Dermis microvascular lymphatic vessel endothelial cell (primary cell): Measurements from ENCODE around the gene TNNT3. TPM values are rescaled to one million over a fixed set of nuclear protein-coding genes. Genes with fewer than 3 reads are reported as not detected.

Experiments
- DNase-seq, 2 donors: peaks; one replicate each; pipeline versions ENCODE4 v3.0.0 to v3.0.0-alpha.2; 2010; ENCODE audit warnings: low read depth in 2 of 2
- total RNA-seq: library from RNA; depleted of rRNA; stranded (reverse); fragments of >200 nt; gene quantifications from 2 replicates; pipeline ENCODE4 v1.2.1, GENCODE V29; 2014

The TNNT3 gene
- total RNA-seq, 1 donor from 2014 or later = not detected

DNA sequence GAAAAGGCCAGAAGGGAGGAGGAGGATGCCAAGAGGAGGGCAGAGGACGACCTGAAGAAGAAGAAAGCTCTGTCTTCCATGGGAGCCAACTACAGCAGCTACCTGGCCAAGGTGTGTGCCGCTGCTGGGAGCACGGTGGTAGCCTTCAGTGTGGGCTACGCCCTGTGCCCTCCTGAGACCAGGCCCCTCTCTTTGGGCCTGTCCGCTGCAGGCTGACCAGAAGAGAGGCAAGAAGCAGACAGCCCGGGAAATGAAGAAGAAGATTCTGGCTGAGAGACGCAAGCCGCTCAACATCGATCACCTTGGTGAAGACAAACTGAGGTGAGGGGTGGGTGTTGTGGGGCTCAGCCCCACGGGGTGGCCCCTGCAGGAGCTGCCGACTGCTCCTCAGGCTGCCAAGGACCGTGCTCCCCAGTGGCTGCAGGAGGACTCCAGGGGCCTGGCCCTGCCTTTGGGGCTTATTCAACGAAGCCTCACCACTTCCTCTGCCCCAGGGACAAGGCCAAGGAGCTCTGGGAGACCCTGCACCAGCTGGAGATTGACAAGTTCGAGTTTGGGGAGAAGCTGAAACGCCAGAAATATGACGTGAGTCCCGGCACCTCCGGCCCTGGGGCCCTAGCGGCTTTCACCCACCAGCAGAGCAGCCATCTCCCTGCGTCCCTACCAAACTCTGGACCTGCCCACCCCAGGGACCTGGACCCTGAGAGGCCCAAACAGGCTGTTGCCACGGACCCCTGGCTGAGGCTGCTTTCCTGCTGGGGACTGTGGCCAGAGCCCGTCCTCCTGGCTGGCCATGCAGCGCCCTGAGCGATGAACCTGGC, 15.0 kb downstream of the TNNT3 start:
- DNase-seq = no peak

DNA sequence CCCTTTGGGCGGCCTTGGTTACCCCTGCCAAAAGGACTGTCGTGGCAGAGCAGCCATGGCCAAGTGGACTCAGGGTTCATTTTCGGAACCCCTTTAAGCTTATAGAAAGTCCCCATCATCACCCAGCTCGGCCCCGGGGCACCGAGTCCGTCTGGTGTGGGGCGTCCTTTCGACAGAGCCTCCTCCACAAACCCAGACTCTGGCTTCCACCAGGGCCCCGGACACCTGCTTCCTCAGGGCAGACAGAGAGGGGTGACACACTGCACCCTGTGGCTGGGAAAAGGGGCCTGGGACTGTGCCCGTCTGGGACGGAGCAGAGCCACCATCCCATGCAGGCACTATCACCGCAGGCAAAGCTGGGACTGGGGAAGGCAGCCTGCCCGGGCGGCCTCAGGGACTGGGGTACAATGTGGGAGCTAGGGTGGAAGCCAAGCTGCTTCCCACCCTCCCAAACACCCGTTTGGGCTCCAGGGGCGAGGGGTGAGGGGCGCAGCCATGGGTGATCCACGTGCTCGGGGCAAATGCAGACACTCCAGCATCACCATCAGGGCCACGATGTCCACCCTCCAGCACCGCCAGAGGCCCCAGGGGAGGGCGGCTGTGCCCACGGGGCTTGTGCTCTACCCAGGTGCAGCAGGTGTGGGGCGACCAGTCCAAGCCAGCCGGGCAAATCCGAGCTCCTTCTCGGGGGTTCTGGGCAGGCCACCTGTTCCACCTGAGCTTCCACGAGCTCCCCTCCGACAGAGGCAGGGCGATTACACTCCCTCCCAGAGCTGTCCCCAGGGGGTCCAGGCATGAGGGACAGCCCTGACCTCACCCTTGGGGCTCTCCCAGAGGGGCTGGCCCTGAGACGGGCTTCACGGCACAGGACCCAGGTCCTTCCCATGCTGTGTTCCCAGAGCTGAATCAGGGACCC, 15.9 kb downstream of the TNNT3 start:
- no peak for DNase-seq

DNA sequence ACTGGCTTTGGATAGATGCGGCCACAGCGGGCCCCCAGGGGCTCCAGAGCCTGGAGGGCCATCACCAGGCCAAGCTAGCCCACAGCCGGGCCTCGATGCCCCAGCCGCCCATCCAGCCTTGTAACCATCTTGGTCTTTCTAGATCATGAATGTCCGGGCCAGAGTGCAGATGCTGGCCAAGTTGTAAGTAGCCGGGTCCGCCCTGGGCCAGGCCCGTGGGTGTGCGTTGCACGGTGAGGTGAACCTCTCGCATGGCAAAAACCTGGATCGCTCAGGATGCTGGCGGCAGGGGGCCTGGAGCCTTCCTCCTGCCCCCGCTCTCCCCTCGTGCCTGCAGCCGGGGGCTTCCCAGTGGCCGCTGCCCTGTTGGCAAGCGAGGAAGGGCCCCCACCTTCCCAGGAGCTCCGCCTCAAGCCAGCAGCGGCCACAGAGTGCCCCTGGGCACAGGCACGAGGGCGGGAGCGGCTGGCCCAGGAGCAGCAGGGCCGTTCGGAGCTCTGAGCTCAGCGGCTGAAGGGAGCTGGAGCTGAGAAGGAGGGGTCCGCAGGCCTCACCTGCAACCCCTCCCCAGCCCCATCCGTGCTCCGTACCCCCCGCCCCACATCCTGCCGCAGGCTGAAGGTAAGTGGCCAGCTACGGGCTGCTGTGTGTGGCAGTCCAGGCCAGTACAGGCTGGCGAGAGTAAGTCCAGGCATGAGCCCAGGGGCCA, 16.7 kb downstream of the TNNT3 start:
- no peak for DNase-seq

DNA sequence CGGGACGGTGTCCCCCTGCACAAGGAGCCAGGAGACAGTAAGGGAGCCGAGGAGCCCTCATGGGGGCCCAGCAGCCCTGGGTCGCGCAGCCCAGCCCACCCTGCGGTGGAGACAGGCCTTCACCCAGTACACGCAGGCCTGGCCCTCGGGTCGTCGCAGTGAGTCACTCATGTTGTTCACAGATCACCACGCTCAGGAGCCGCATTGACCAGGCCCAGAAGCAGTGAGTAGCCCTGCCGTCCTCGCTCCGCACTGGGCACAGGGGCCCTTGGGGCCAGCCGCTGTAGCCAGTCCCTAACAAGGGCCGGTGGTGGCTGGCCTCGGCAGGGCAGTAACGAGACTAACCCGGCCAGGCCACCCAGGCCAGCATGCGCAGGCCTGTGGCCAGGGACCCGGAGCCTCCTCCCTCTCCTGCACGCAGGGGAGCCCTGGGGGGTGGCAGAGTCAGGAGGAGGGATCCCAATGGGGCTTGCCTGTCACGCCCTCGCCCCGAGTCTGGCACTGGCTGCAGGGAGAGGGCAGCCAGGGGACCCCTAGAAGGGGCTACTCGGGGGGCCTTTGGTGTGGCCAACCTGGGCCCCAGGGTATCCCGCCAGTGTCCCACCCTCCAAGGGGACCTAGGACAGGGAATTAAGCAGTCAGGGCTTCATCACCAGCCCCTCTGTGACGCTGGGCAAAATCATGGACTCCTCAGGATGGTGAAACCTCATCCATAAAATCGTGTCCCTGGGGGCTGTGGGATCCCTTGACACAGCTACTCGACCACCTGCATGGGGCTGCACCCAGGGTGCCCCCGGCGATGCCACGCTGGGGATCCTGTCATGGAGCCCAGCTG, 17.5 kb downstream of the TNNT3 start:
- DNase-seq = no peak

DNA sequence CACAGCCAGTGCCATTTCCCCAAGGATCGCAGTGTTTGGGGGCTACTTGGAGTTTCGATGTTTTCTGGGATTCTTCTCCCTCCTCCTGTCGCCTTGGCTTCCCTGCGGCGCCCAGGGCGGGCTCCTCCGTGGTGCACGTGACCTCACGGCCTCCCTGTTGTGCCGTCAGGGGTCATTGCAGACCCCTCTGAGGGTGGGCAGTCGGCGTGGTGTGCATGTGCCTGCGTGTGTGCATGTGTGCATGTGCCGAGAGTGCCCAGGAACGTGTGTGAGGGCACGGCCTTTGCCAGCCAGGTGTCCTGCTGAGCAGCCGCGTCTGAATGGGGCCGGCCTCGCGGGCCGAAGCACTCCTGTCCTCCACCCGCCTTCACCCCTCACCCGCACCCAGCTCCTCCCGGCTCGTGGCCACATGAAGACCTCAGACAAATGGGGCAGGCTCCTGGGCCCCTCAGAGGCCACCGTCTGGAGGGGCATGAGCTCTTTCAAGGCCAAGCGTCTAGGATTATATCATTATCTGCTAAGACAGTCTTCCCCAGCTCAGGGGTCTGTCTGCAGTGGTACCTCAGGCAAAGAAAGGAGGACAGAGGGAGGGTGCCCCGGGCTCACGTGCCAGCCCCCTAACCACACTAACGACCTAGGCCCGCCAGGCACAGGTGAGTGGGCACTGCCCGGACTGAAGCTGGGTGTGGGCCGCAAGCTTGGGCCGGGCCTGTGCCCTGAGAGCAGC, 18.3 kb downstream of the TNNT3 start:
- DNase-seq = no peak

DNA sequence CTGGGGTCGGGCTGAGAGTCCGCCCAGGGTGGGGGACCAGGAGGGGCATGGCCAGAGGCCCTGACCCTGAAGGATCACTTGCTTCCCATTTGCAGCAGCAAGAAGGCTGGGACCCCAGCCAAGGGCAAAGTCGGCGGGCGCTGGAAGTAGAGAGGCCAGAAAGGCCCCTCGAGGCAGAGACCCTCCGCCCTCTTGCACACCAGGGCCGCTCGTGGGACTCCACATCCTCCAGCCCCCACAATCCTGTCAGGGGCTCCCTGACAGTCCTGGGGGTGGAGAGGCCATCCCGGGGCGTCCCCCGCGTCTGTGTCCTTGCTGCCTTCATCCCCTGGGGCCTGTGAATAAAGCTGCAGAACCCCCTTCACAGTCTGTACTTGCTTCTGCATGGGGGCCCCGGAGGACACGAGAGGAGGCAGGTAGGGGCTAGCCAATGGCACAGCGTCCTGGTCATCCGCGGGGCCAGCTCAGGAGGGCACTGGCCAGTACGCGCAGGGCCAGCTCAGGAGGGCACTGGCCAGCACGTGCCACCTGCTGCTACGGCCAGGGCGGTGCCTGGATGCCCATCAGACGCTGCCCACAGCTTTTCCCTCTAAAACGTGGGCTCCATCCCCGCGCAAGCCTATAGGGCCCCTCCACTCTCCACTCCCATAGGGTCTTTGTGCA, 19.0 kb downstream of the TNNT3 start:
- DNase-seq = no peak

DNA sequence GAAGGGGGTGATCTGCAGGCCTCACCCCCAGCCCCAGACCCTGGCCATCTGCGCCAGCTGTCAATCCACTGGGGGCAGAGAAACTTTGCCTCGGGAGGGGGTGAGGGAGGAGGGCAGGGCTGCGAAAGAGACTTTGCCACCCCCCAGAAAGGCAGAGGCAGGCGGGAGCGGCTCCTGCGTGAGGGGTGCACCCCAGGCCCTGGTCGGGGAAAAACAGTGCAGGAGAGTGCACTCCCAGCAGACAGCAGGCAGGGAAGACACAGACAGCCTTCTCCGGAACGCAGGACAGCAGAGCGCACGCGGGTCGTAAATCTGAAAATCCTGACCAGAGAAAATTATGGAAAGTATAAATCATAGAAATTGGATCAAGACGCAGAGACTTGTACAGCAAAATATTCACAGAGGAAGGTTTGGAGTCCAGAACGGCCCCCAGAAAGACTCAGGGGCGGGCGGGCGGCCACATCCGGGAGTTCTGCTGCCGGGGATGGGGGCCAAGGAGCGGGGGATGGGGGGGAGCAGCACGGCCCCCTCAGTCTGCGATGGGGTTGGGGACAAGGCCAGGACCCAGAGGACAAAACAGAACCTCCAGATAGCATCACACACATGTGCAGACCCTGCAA, 19.6 kb downstream of the TNNT3 start:
- DNase-seq = no peak

DNA sequence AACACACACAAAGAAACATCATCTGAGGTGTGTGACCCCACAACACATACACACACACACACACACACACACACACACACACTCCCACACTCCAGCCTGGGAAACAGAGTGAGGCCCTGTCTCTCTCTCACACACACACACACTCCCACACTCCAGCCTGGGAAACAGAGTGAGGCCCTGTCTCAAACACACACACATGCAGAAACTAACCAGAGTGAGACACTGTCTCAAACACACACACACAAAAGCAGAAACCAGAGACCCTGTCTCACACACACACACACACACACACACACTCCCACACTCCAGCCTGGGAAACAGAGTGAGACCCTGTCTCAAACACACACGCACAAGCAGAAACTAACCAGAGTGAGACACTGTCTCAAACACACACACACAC, 20.3 kb downstream of the TNNT3 start:
- DNase-seq = peak; percentile 6 to 92

DNA sequence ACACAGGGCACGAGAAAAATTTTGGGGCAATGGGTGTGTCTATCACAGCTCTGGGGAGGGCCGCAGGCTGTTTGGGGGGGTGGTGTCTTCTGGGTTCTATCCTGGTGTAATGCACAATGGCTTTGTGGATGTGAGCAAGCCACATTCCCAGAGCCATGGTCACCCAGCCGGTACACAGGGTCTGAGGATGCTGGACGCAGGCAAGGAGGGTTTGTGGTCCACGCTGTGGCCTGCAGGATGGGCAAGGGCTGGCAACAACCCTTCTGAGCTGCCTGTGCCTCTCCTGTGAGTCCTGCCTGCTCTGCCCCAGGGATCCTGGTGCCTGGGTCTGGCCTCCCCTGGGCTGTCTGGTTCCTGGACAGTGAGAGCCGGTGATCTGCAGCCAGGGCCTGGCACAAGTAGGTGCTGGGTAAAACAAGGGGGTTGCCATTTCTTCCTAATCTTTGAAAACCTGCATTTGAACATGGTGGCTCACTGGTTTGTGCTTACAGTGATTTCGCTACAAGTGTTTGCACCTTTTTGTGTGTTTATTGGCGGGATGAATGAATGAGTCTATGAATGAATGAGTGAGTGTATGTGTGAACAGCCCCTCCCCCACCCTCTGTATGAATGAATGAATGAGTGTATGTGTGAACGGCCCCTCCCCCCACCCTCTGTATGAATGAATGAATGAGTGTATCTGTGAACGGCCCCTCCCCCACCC, 23.2 kb downstream of the TNNT3 start:
- DNase-seq = no peak

DNA sequence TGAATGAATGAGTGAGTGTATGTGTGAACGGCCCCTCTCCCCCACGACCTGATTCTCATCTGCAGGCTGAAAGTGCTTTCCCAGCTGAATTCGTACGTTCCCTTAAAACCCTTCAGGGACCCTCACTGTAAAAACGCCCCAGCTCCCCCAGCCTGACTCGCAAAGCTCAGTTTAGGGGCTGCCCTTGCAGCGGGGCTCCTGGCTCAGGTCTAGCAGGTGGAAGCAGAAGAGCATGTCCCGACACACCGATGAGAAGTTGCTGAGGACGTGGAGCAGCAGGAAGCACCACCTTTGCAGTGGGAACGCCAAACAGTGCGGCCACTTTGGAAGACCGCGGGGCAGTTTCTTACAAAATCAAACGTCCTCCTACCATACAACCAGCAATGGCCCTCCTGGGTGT, 24.1 kb downstream of the TNNT3 start:
- DNase-seq = peak in 1 of 2 donors; percentile 21

DNA sequence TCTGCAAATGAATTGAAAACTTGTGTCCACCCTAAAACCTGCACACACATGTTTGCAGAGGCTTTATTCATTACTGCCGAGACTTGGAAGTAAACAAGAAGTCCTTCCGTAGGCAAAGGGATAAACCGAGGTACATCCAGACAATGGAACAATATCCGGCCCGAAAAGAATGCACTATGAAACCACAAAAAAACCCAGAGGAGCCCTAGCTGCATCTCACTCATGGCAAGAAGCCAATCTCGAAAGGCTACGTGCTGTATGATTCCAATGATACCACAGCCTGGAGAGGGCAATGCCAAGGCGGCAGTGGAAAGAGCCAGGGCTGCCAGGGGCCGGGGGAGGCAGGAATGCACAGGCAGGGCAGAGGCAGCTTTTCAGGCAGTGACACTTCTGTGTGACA, 24.5 kb downstream of the TNNT3 start:
- DNase-seq = peak in 1 of 2 donors; percentile 75

DNA sequence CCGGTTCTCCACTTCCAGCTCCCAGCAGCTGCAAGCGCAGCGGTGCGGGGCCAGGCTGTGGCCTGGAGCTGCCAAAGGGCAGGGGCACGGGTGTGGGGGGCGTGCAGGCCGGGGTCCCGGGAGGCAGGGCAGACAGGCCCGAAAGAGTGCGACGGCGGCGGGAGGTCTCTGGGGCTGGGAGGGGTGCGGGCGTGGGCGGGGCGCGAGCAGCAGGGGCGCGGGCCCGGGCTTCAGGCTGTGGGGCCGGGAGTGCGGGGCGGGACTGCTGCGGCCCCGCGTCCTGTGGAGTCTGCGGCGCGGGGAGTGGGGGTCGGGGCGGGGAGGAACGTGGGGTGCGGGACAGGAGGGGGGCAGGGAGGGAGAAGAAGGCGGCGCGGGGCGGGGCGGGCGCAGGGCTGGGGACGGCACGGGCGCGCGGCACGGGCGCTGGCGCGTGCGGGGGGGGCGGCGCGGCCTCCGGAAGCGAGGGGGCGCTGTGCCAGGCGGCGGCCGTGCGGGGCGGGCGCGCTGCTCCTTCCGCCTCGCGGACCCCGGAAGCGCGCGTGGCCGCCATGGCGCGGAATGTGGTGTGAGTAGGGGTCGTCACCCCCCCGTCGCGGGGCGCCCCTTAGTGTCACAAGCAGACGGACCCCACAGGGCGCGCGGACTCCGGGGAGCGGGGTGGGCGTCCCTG, 27.4 kb downstream of the TNNT3 start, which contains the start of gene MRPL23:
Gene MRPL23 (plus strand): TSS at position 521 of the 673 bp plus-strand sequence. CDS start 31 bp downstream, at position 552.
- no peak for DNase-seq

DNA sequence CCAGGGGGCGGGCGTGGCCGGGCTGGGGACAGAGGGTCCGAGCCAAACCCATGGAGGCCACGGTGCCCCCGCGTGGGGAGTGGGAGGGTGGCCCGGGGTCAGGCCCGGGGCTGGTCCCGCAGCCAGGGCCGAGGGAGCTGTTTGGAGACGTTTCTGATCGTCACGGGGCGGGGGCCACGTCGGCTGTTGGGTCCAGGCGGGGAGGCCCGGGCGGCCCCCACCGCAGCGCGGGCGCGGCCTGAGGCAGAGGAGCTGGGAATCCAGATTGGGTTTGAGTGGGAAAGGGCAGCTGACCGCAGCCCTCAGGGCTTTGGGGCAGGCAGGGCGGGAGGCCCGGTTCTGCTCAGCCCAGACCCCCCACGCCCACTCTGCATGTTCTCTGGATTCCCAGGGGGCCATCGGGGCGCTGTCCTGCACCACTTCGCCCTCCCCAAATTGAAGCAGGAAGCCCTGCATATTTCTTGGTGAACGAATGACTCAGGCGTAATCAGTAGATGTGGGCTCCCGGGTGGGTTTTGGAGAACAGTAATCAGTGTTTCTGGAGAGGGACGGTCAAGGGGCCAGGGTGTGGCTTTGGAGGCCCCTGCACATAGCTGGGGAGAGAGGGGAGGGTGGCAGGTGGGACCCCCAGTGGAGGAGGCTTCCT, 28.2 kb downstream of the TNNT3 start:
- DNase-seq = no peak

DNA sequence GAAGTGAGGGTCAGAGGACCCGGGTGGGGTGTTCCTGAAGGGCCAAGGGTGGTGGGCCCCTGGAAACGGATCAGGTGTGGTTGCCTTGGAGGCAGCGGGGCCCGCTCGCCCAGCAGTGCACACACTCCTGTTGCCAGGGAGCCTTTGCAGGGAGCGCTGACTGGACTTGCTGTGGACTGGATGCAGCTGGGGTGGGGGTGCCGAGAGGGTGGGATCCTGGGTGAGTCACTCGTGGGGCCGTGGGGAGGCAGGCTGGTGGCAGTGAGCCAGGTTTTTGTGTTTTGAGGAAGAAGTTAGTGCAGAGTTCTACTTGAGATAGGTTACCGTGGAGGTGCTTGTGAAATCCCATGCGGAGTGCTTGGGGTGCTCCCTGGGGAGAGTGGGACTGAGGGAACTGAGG, 28.9 kb downstream of the TNNT3 start:
- DNase-seq = no peak

DNA sequence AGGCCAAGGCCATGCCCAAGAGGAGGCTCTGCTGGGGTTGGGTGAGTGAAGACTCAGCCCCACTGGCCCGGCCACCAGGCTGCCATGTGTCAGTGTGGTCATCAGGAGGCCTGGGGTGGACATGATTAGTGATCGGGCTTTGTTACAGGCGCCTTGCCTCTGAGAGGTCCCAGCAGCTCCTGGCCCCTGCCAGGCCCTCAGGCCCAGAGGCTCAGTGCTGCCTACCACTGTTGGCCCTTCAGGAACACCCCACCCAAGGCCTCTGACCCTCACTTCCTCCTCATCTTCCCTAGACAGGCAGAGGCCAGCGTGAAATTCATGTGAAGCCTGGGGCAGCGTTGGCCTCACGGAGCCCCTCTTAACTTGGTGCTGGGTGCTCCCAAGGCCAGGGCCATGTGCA, 29.8 kb downstream of the TNNT3 start:
- no peak for DNase-seq

DNA sequence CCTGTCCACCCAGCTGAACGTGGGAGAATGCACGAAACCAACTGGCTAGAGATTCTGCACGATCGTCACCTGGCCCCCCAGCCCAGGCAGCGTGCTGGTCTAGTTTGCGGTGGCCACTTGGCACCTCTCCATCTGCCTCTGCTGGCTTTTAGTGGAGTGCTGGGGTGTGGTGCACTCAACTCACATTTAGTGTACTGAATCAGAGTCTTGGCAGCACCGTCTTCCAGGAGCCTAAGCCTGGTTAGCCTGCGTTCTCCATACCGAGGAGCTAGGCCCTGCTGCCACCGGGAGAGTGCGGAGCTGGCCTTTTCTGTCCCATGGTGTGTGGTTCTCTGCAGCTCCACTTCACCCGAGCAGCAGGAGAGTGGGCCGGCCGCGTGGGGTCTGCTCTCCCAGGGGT, 30.4 kb downstream of the TNNT3 start:
- DNase-seq = no peak

DNA sequence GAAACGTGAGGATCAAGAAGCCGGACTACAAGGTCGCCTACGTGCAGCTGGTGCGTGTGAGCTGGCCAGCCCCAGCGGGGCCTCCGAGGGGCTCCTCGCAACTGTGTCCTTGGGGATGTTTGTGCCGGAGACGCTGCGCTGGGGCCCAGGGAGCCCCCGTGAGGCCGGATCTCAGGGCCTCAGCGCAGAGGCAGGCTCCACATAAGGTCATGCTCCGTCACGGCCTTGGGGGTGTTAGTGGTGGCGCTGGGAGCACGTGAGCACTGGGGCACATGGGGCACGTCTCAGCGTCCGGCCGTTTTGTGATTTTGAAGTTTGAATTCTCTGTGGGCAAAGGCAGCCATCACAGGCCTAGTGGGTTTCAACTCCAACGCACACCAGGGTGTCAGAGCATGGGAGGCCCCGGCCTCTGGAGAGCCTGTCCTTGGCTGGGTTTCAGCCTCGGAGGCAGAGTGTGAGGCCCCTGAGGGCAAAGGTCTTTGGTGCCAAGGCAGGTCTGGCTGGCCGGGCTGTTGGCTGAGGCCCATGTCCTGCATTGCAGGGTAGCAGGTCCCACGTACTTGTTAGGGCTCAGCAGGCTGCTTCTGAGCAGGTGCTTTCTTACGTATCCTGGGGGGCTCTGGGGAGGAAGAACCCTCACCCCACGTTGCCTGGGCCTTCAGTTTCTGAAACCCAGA, 33.4 kb downstream of the TNNT3 start:
- no peak for DNase-seq
